SKM-1 treated with dmso at 0.1 percent for 144 hours (cell line): Measurements from ENCODE around the gene HSP90B1.

ENCODE experiments used
- DNase-seq: peaks from one replicate; lab custom pipeline; 2025; ENCODE audit not compliant: unreplicated experiment; lab: John Stamatoyannopoulos, UW

The HSP90B1 gene

GRCh38 chr12:103929046-103929783, 995 bp upstream of the HSP90B1 start:
- no peak for DNase-seq

DNA sequence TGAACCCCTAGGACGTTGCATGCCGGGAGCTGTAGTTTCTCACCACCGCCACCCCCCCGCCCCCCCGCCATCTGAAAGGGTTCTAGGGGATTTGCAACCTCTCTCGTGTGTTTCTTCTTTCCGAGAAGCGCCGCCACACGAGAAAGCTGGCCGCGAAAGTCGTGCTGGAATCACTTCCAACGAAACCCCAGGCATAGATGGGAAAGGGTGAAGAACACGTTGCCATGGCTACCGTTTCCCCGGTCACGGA, 501 bp upstream of the HSP90B1 start:
- DNase-seq, result peak; percentile 74

GRCh38 chr12:103930787-103931735, 851 bp downstream of the HSP90B1 start:
- DNase-seq, result no peak

GRCh38 chr12:103933237-103933636, 3.0 kb downstream of the HSP90B1 start:
- DNase-seq, result no peak

GRCh38 chr12:103936679-103937078, 6.5 kb downstream of the HSP90B1 start:
- DNase-seq, result no peak

- DNase-seq, result no peak
Observed at GRCh38 chr12:103944964-103945363, 14.8 kb downstream of the HSP90B1 start.

- DNase-seq, result no peak
Observed at GRCh38 chr12:103947871-103948555, 17.8 kb downstream of the HSP90B1 start.

DNA sequence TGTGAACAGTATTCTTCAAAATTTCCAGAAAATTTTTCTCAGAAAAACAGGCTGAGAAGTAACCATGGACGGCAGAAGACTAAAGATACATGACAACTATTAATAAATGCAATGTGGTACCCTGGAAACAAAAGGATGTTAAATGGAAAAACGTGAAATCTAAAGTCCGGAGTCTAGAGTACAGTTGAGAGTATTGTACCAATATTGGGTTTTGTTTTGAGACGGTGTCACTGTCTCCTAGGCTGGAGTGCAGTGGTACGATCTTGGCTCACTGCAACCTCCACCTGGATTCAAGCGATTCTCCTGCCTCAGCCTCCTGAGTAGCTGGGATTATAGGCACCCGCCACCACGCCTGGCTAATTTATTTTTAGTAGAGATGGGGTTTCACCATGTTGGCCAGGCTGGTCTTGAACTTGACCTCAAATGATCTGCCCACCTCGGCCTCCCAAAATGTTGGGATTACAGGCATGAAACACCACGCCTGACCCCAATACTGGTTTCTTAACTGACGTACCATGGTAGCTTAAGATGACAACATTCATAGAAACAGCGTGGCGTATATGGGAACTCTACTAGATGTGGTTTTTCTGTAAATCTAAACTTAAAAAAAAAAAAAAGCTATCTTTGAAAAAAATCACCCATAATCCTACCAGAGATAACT, 18.7 kb downstream of the HSP90B1 start:
- DNase-seq, result no peak

- no peak for DNase-seq
Observed at GRCh38 chr12:103952497-103952896, 22.3 kb downstream of the HSP90B1 start.

- no peak for DNase-seq
Observed at GRCh38 chr12:103955811-103956508, 25.8 kb downstream of the HSP90B1 start.

DNA sequence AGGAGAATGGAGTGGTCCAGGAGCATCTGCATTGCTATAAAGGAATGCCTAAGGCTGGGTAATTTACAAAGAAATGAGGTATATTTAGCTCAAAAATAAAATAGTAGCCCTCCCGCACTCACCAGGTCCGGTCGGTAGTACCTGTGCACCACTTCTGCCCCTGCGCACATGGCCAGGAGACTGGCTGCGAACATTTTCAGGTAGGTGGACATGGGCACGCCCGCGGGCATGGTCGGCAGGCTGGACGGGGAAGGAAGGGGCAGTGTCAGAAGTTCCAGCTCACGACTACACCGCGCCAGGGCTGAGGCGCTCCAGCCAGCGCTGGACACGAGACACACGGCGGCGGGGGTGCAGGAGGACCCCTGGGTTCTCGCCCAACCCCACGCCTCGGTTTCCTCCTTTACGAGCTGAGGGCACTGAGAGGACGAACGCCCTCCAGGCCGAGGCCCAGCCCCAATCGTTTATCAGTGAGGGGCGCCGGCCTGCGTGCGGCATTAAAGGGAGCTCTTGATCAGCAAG, 26.4 kb downstream of the HSP90B1 start:
- no peak for DNase-seq

- DNase-seq, result no peak
Observed at GRCh38 chr12:103957865-103958388, 27.7 kb downstream of the HSP90B1 start.

GRCh38 chr12:103958621-103959020, 28.4 kb downstream of the HSP90B1 start:
- no peak for DNase-seq

DNA sequence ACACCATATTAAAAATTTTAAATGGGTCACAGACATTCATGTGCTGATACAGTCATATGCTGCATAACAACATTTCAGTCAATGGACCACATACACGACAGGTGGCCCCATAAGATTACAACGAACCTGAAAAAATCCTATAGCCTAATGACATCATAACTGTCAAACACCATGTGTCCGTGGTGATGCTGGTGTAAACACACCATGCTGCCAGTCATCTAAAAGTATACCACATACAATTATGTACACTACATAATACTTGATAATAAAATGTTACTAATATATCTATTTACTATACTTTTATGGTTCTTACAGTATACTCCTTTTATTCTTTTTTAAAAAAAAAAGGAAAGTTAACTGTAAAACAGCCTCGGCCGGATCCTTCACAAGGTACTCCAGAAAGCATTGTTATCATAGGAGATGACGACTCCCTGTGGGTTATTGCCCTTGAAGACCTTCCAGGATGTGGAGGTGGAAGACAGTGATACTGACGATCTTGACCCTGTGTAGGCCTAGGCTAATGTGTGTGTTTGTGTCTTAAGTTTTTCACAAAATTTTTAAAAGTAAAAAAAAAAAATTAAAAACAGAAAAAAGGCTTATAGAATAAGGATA, 30.5 kb downstream of the HSP90B1 start:
- DNase-seq, result no peak

DNA sequence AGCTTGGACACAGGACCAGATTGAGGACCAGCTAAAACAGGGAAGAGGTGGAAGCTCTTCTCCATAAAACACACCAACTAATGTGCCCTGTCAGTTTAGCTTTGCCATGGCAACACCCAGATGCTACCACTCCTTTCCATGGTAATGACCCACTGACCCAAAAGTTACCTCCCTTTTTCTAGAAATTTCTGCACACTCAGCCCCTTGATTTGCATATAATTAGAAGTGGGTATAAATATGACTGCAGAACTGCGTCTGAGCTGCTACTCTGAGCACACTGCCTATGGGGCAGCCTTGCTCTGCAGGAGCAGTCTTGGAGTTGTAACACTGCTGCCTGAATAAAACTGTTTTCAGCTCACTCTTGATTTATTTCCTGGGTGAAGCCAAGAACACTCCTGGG, 32.3 kb downstream of the HSP90B1 start:
- DNase-seq, result no peak

DNA sequence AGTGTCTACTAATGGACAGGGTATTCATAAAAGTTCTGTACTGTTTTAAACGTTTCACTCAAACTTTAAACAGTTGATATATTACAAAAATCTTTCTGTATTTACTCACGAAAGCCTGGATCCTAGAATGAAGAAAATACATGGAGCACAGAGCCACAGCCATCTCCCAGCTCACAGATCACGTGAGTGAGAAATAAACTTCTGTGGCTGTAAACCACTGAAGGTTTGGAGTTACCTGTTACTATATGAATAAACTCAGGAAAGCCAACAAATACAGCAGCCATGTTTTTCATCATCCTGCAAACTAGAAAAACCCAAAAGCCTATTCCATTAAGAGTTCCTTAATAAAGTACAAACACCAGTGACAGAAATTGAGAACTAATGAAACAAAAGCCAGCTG, 34.6 kb downstream of the HSP90B1 start:
- DNase-seq, result no peak

GRCh38 chr12:103965255-103965589, 35.0 kb downstream of the HSP90B1 start:
- no peak for DNase-seq

- DNase-seq, result peak; percentile 83
Observed at GRCh38 chr12:103965590-103966504, 35.6 kb downstream of the HSP90B1 start, which contains the start of gene TDG. Gene TDG, plus strand, starts transcription at chr12:103965872. Its CDS starts 166 bp downstream, at chr12:103966038.

GRCh38 chr12:103966736-103967135, 36.5 kb downstream of the HSP90B1 start:
- DNase-seq, result no peak
